ENCODE results near the gene STX18.

Gene STX18

DNA sequence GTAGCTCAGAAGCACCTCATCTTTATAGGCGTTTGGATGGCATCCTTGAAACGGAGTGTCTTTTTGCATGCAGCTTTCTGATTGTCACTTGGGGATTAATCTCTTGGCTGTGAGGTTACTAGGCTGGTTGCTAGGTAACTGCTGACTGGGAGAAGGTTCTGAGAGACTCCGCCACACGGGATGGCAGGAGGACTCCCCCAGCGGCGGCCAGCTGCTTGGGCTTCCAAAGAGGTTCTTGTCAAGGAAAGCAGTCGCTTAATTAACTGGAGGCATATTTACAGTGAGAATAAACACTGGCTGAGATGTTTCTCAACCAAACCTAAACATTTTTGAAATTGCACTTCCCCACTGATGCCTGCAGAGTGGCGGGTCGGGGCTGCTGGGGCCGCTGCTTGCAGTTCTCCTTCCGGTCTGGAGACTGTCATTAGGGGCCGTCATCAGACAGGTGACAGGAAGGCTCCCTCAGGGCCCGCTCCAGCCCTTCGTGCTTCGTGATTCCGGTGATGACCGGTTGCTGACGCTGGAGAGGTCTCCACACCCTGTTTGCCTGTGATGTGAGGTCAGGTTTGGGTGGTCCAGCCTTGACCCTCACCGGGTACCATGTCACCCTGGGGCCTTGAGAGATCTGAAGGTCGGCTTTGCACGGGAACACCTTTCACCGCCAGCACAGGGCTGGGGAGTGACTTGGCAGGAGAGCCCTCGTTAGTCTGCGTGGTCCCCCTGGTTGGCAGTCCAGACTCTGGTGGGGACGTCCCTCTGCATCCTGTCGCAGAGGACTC is 145.8 kb downstream of the STX18 start:
- no peak for DNase-seq

GRCh38 chr4:4395371-4395770 is 146.5 kb downstream of the STX18 start:
- DNase-seq = no peak

DNA sequence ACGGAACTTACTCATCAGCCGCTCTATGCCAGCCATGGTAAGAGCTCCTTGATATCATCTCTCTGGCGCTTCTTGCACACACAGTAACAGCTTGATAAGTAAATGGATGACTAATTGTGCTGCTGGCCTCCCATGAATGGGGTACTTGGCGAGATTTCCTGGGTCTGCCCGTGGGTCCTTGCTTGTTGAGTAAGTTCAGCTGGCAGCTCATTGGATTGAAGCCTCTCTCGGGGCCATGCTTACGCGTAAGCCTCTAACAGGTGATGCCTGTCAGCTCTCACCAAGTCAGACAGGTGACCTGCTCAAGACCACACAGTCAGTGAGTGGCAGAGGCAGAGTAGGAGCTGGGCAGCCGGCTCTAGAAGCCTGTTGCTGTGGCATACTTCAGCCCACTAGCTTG is 147.2 kb downstream of the STX18 start:
- DNase-seq = no peak

DNA sequence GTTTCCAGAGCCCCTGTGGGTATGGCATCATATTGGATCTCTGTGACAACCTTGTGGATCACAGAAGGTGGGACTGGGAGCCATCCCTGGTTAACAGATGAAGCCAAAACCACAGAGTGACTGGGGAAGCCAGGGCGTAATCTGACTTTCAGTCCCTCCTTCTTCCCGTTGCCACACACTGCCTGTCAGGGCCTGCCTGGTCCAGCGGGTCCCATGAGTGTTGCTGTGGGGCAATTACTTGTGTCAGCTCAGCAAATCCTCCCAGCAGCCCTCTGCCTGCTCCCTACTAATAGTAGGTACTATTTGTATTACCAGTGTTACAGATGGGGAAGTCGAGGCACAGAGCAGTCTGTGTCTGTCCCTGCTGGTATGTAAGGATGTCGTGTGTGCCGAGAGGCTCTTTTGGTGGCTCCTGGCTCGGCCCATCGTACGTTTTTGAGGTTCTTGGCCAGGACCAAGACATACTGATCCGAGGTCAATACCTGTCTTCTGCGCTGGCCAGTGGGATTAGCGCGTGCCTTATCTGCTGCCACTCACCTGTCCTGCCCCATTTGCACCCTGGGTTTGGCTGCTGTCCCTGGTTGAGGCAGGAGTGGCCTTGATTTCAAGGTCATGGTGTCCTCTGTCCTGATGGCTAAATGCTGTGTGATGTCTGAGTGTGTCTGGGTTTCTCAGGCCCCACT is 149.2 kb downstream of the STX18 start:
- DNase-seq = no peak

DNA sequence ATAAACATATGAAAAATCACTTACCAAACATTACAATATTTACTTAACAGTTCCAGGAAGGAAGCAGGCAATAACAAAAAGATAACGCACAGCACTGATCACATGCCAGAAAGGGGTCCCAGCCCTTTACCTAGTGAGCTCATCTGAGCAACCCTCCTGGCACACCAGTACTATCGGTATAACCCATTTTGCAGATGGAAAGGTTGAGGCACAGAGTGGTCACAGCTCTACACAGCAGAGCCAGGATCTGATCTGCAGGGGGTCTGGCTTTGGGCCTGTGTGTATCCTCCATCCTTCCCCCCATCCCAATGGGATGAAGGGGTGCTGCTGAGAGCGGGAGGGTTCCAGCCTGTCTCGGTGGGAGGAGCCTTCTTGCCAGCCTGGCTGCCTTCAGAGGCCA is 150.0 kb downstream of the STX18 start:
- DNase-seq = no peak

- no peak for DNase-seq
These were observed 151.2 kb downstream of the STX18 start for GRCh38 chr4:4390515-4391240.

- DNase-seq = no peak
These were observed 151.8 kb downstream of the STX18 start for GRCh38 chr4:4390046-4390445.

DNA sequence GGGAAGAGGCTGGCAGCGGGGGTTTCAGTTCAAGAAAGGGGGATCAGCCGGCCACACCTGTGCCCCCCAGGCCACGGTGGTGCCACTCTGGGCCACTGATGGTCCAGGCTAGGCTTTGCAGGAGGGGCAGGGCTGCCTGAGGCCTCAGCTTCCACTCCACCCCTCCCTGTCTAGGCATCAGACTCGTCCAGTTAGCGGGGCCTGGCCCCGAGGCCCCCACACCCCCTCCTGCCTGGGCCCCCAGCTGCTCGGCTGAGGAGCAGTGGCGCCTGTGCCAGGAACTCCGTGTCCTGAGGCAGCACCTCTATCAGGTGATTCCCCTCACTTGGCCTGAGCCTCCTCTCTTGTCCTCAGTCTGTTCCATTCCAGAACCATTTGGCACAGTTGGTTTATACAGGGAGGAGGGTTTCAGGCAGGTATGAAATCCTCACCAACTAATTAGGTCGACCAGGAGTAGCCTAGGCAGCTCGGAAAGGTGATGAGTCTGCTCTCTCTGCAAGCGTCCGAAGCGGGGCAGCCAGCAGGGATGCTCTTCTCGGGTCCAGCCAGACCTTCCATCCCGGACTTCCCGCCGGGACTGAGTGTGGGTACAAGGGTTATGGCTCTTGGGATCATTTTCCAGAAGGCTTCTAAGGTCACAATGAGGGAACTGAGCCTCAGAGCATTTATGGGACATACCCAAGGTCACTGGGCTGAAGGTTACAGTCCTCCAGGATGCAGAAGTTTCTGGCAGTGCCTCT is 152.8 kb downstream of the STX18 start:
- DNase-seq = no peak

DNA sequence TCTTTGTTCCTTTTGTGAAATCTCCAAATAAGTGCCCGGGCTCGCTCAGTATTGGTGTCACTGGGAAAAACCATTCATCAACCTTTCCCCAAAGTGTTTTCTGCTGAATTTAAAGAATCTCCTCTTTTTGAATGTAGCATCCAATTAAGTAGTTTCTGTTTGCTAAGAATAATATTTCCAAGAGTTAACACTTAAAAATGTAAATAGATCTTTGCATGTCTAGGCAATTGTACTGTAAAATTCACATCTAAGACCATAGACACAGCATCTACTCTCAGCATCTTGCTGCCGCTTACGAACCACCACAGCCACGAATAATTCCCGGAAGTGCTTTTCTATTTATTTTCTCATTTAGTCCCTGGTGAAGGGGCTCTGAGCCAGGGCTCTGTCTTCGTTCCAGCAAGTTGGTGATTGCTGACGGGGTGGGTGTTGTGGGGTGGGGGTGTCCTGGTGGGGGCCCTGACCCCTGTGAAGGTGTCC is 153.5 kb downstream of the STX18 start:
- DNase-seq = no peak

GRCh38 chr4:4387531-4388310 is 154.1 kb downstream of the STX18 start:
- no peak for DNase-seq

- DNase-seq = no peak
These were observed 155.0 kb downstream of the STX18 start, which contains the start of gene NSG1 for GRCh38 chr4:4386736-4387392. Gene NSG1 (plus strand): TSS chr4:4387102. CDS start chr4:4387630, 528 bp downstream.

GRCh38 chr4:4386296-4386735 is 155.5 kb downstream of the STX18 start:
- DNase-seq = no peak

DNA sequence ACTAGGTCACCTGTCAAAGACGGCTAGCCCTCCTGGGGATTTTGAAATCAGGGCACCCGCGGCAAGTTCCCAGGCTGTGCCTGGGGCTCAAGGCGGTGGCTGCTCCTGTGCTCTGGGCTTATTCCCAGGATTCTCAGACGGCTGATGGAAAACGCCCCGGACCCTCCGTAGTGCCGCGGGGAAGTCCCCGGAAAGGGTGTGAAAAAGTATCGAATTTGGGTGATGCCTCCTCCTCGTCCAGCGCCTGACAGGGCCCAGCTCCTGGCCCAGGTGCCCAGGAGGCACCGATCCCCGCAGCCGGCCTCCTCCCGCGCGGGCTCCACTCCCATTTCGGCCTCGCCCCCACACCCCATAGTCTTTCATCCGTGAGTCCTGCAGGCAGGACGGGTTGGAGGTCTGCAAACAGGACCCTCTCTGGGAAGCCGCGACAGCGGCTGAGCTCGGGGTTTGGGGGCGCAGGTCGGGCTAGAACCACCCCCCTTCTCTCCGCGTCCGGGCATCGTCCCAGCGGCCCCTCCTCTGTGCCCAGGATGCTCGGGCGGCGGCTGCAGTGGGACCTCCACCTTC is 156.0 kb downstream of the STX18 start:
- DNase-seq = no peak

DNA sequence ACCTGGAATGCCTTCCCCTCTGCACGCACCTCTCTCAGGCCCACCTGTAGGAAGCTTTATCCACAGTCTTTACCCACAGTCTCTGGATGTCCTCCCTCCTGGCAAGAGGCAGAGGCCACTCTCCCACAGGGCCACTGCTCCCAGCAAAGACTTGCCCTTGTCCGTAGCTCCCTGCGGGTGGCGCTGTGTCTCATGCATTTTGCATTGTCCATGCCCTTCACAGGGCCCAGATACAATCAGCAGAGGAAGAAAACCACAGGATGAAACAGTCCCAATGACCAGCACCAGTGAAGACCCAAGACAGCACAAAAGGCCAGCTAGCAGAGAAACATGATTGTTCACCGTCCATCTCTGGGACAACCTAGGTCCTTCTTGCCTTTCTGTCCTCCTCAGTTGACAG is 157.0 kb downstream of the STX18 start:
- no peak for DNase-seq

GRCh38 chr4:4383085-4383484 is 158.8 kb downstream of the STX18 start:
- no peak for DNase-seq

- DNase-seq = no peak
These were observed 162.2 kb downstream of the STX18 start for GRCh38 chr4:4379540-4380087.

DNA sequence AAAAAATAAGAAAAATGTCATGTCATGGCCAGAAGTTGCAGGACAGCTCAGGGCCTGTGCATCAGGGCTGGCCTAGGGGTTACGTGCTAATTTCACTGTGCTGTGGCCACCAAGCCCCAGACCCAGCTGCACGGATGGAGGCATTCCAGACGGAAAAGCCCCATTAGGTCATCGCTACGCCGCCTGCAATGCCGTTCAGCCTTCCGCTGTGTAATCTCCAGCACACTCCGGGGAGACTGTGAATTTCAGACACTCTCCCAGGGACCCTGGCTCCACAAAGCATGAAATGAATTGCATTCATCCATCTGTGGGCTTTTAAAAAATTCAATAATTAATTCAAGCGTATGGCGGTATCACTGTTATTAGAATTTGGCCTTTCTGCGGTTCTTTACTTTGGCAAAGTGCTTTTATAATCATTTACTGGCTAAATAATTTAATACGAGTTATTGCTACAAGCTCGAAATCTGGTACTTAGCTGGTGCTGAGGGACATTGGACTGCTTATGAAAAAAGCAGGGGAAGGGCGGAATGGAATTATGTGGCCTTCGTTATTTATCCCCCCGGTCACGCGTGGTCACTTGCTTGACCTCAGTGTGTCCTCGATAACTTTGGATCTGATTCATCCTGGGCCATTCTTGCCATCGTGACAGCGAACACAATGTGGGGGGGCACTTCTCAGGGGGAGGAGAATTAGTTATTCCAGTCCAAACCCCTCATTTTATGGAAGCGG is 164.0 kb downstream of the STX18 start:
- DNase-seq = no peak

DNA sequence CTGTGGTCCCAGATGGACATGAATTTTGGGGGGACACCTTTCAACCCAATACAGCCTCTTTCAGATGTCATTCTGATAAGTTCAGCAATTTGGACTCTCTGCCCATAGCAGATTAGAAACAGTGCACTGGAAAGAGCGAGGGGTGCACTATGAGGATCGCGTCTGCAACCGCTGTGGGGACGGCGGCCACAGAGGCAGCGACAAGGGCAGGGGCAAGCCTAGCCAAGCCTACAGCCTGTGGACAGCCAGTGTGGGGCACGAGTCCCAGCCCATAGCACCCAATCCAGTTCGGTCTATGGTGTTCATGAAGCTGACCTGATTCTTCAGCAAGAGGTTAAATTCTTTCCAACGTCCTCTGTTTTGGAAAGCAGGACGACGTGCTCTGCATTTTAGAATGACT is 164.7 kb downstream of the STX18 start:
- DNase-seq = no peak

GRCh38 chr4:4376074-4376473 is 165.8 kb downstream of the STX18 start:
- DNase-seq = no peak

All from GOT3 (cell line).